Transverse colon (tissue), 4 donors: ENCODE measurements around the gene HDAC9. TPM values are rescaled to one million over a fixed set of nuclear protein-coding genes. Genes with fewer than 3 reads are reported as not detected.

Source experiments
- DNase-seq: peaks from one replicate; pipeline ENCODE4 v3.0.0-alpha.2; 2019
- H3K27ac ChIP-seq, 4 donors: fragments of 200-600 bp; sonication (generic); 2 replicates each; pipeline ENCODE4 v1.5.1; 2016 to 2018; ENCODE audit warnings: inconsistent platforms in 4 of 4
- H3K27me3 ChIP-seq: fragments of 200-600 bp; sonication (generic); 2 replicates; pipeline ENCODE4 v1.5.1; 2017; ENCODE audit warnings: inconsistent platforms
- H3K36me3 ChIP-seq, 4 donors: fragments of 200-600 bp; sonication (generic); 2 replicates each; pipeline ENCODE4 v1.5.1; 2017 to 2019; ENCODE audit warnings: inconsistent platforms in 4 of 4
- H3K4me1 ChIP-seq, 4 donors: fragments of 200-600 bp; sonication (generic); 2 replicates each; pipeline ENCODE4 v1.5.1; 2017 to 2020; ENCODE audit warnings: inconsistent platforms in 4 of 4
- H3K4me3 ChIP-seq, 4 donors: fragments of 200-600 bp; sonication (generic); 1 replicate in 1 of 4; 2 replicates in 3 of 4; pipeline versions ENCODE4 v1.5.1 to v1.6.1; 2017 to 2019; ENCODE audit warnings: inconsistent platforms in 4 of 4
- H3K9me3 ChIP-seq, 2 donors: fragments of 200-600 bp; sonication (generic); 2 replicates each; pipeline ENCODE4 v1.5.1; 2017 to 2019; ENCODE audit warnings: inconsistent platforms in 2 of 2
- CTCF ChIP-seq, 5 experiments: fragments of 200-600 bp in 3 of 5; fragments of 450-650 bp in 2 of 5; sonication (generic) in 3 of 5; IDR thresholded peaks; 1 replicate in 2 of 5; 2 replicates in 3 of 5; pipeline ENCODE4 v1.5.1; 2016 to 2017; ENCODE audit warnings: antibody characterized with exemption in 5 of 5, inconsistent platforms in 3 of 5, mild to moderate bottlenecking in 2 of 5, moderate library complexity in 1 of 5
- EP300 ChIP-seq: sonication (generic); formaldehyde crosslinking; IDR thresholded peaks from one replicate; pipeline ENCODE4 v1.6.1; 2017; ENCODE audit warnings: antibody characterized with exemption, low read depth
- POLR2A ChIP-seq: fragments of 450-650 bp; IDR thresholded peaks from one replicate; pipeline ENCODE4 v1.6.1; 2016; ENCODE audit warnings: antibody characterized with exemption, mild to moderate bottlenecking, moderate library complexity
- POLR2AphosphoS5 ChIP-seq, 3 donors: sonication (generic); formaldehyde crosslinking; IDR thresholded peaks; one replicate each; pipeline ENCODE4 v1.6.1; 2016; ENCODE audit warnings: antibody characterized with exemption in 3 of 3
- WGBS, 2 donors: methylation state at CpG; one replicate each; pipeline ENCODE4 v1.1.5; 2018; ENCODE audit warnings: low coverage in 1 of 2; 5-methylcytosine and 5-hydroxymethylcytosine counted together
- in situ Hi-C, 4 donors: fragments of 200-750 bp; cut with MboI; loops; one replicate each; pipeline versions ENCODE4 v1.15.0 to v1.15.1; 2017; ENCODE audit warnings: low sequenced_read_pairs in 3 of 4, low pct_ligation_motif_present in 1 of 4, low pct_unique_long_range_greater_than_20kb in 1 of 4
- intact Hi-C: fragments of 100-400 bp; cut with DNase I; formaldehyde crosslinking; loops from one replicate; pipeline ENCODE4 v1.15.1; 2023; ENCODE audit warnings: low total_unique reads
- total RNA-seq, 4 donors: library from RNA; depleted of rRNA; stranded (reverse); fragments of >200 nt; gene quantifications; one replicate each; pipeline ENCODE4 v1.1.0, GENCODE V29; 2016

HDAC9 gene
- total RNA-seq, 4 donors from 2014 or later = 6.0 to 47.5 (median 33.7) TPM

GRCh38 chr7:18555968-18556367 lies 60.4 kb downstream of the HDAC9 start:
- Histone ChIP-seq H3K4me3 (no peak overlapping the region), H3K4me1 (peaks cover 0 to 18% (median 0%) of the 10 kb centered on the region in 4 donors), H3K9me3 (no peaks in the 10 kb centered on the region), H3K27ac (no peak overlapping the region), H3K36me3 (no peaks in the 10 kb centered on the region), H3K27me3 (no peaks in the 10 kb centered on the region)
- DNase-seq = no peak
- 36 to 76% methylated on average over 1 of the region's 1 CpG for WGBS, 2 donors
- no peak for TF ChIP-seq EP300
- TF ChIP-seq POLR2A = no peak
- TF ChIP-seq POLR2AphosphoS5 (IDR thresholded peaks at IDR 0.05) = no peak
- no peak for TF ChIP-seq CTCF (IDR thresholded peaks at IDR 0.05)
- intact Hi-C loops (no loop called here), in situ Hi-C loops (loop anchor here in 1 of 4 donors (25.0 kb wide), 1 partner anchor 194 kb away; no protein-coding TSS in a partner anchor)

- no peaks in the 10 kb centered on the region for H3K9me3 ChIP-seq
- H3K4me3 ChIP-seq = no peak overlapping the region
- H3K36me3 ChIP-seq = no peaks in the 10 kb centered on the region
- 71 to 100% methylated on average over 1 to 3 of the region's 3 CpGs for WGBS, 2 donors
- intact Hi-C loops = no loop called here
- DNase-seq = no peak
- no peak overlapping the region for H3K27ac ChIP-seq
- in situ Hi-C loops = loop anchor here in 1 of 4 donors (25.0 kb wide), 1 partner anchor 196 kb away; no protein-coding TSS in a partner anchor
- H3K27me3 ChIP-seq = no peaks in the 10 kb centered on the region
- H3K4me1 ChIP-seq = peaks cover 0 to 1% (median 0%) of the 10 kb centered on the region in 4 donors
- TF ChIP-seq POLR2A (no peak), EP300 (no peak), CTCF (IDR thresholded peaks at IDR 0.05) (no peak), POLR2AphosphoS5 (IDR thresholded peaks at IDR 0.05) (no peak)
These were observed 63.0 kb downstream of the HDAC9 start for GRCh38 chr7:18558503-18558902.

- Histone ChIP-seq H3K27ac (no peak overlapping the region), H3K27me3 (no peaks in the 10 kb centered on the region), H3K4me1 (no peaks in the 10 kb centered on the region), H3K4me3 (no peak overlapping the region), H3K36me3 (no peaks in the 10 kb centered on the region), H3K9me3 (no peaks in the 10 kb centered on the region)
- 89 to 92% methylated on average over 2 to 3 of the region's 3 CpGs for WGBS, 2 donors
- intact Hi-C loops (no loop called here), in situ Hi-C loops (loop anchor here in 1 of 4 donors (25.0 kb wide), 1 partner anchor 197 kb away; no protein-coding TSS in a partner anchor)
- TF ChIP-seq POLR2AphosphoS5 (IDR thresholded peaks at IDR 0.05) = no peak
- TF ChIP-seq EP300 = no peak
- no peak for TF ChIP-seq POLR2A
- no peak for TF ChIP-seq CTCF (IDR thresholded peaks at IDR 0.05)
- no peak for DNase-seq
These were observed 63.4 kb downstream of the HDAC9 start for GRCh38 chr7:18558910-18559309.

GRCh38 chr7:18559756-18560155 lies 64.2 kb downstream of the HDAC9 start:
- intact Hi-C loops = no loop called here

More at GRCh38 chr7:18559756-18560155, 64.2 kb downstream of the HDAC9 start:
- Histone ChIP-seq H3K36me3 (no peaks in the 10 kb centered on the region), H3K4me3 (no peak overlapping the region), H3K4me1 (no peaks in the 10 kb centered on the region), H3K27me3 (no peaks in the 10 kb centered on the region), H3K9me3 (no peaks in the 10 kb centered on the region), H3K27ac (no peak overlapping the region)
- TF ChIP-seq POLR2AphosphoS5 (IDR thresholded peaks at IDR 0.05) (no peak), EP300 (no peak), CTCF (IDR thresholded peaks at IDR 0.05) (no peak), POLR2A (no peak)
- in situ Hi-C loops = loop anchor here in 1 of 4 donors (25.0 kb wide), 1 partner anchor 197 kb away; no protein-coding TSS in a partner anchor
- no peak for DNase-seq
